ENCODE data around the gene ANO3. TPM values are rescaled to one million over a fixed set of nuclear protein-coding genes. Genes with fewer than 3 reads are reported as not detected.
A peak's percentile ranks its signal among the peaks of the same experiment; 100 is the strongest.

Gene ANO3
- total and polyA plus RNA-seq, 3 experiments from 2014 or later = not detected

DNA sequence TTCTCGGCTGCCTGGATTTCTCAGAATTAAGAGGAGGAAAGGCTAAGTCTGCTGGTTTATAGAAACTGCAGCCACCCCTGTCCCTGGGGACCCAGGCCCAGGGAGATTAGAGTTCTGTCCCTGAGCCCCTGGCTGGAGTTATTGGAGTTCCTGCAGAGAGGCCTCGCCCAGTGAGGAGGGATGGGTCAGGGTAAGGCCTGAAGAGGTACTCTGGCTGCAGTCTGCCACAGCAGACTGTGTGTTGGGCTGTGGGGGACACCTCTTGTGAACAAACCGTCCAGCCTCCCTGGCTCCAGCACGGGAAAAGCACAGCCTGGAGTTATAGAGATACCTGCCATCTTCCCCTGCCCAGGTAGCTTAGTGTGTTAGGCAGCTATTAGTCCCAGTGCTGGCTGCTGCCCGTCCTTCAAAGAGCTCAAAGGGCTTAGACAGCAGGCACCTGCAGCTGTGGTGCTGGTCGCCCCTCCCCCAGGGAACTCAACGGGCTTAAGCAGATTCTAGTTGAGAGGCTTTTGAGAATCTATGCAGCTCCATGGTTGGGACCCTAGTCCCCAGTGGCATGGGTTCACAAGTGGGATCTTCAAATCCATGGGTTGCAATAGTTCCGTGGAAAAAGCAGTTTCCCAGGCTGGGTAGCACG, 276.7 kb downstream of the ANO3 start:
- DNase-seq = no peak
- Histone ChIP-seq H3K27ac (ENCODE audit: low read depth, low read length) (no peak overlapping the region), H3K4me3 (ENCODE audit: low read length) (no peak overlapping the region), H3K36me3 (ENCODE audit: insufficient read depth, low read length) (no peaks in the 10 kb centered on the region), H3K27me3 (ENCODE audit: insufficient read depth, low read length, poor library complexity, severe bottlenecking) (no peaks in the 10 kb centered on the region), H3K4me1 (ENCODE audit: insufficient read depth, low read length) (no peaks in the 10 kb centered on the region), H3K9me3 (ENCODE audit: low read length) (no peaks in the 10 kb centered on the region)
- Mint-ChIP-seq H3K36me3 (no peaks in the 10 kb centered on the region), H3K4me3 (no peak overlapping the region), H3K4me1 (no peaks in the 10 kb centered on the region), H3K27ac (no peak overlapping the region), H3K27me3 (no peaks in the 10 kb centered on the region), H3K9me3 (peaks cover 6 to 44% (median 23%) of the 10 kb centered on the region in 5 donors)
- POLR2A ChIA-PET = no interaction called here
- CTCF ChIA-PET = no interaction called here

DNA sequence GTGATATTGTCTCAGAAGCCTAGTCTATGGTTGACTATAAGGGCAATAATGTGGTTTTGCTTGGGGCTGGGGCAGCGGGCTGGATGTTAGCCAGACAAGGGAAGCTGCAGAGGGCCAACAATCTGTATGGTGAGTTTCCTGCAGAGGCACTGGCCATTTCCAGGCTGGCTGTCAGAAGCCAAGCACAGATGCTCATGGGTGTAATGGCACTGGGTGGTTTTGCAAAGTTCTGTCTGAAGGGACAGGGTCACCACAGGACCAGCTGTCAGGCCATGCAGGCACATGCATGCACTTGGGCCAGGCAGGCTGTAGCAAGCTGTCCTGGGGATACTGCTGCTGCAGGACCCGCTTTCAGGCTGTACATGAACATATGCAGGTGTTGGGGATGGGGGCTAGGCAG, 281.8 kb downstream of the ANO3 start:
- no peaks in the 10 kb centered on the region for H3K36me3 Mint-ChIP-seq
- H3K27me3 Mint-ChIP-seq = no peaks in the 10 kb centered on the region
- peaks cover 5 to 37% (median 18%) of the 10 kb centered on the region in 5 donors for H3K9me3 Mint-ChIP-seq
- no peak overlapping the region for H3K27ac Mint-ChIP-seq
- no peaks in the 10 kb centered on the region for H3K4me1 Mint-ChIP-seq
- H3K27ac ChIP-seq (ENCODE audit: low read depth, low read length) = no peak overlapping the region
- H3K36me3 ChIP-seq (ENCODE audit: insufficient read depth, low read length) = no peaks in the 10 kb centered on the region
- ChIA-PET CTCF (no interaction called here), POLR2A (no interaction called here)
- H3K27me3 ChIP-seq (ENCODE audit: insufficient read depth, low read length, poor library complexity, severe bottlenecking) = no peaks in the 10 kb centered on the region
- no peak overlapping the region for H3K4me3 Mint-ChIP-seq
- H3K9me3 ChIP-seq (ENCODE audit: low read length) = no peaks in the 10 kb centered on the region
- DNase-seq = no peak
- no peak overlapping the region for H3K4me3 ChIP-seq (ENCODE audit: low read length)
- H3K4me1 ChIP-seq (ENCODE audit: insufficient read depth, low read length) = no peaks in the 10 kb centered on the region

DNA sequence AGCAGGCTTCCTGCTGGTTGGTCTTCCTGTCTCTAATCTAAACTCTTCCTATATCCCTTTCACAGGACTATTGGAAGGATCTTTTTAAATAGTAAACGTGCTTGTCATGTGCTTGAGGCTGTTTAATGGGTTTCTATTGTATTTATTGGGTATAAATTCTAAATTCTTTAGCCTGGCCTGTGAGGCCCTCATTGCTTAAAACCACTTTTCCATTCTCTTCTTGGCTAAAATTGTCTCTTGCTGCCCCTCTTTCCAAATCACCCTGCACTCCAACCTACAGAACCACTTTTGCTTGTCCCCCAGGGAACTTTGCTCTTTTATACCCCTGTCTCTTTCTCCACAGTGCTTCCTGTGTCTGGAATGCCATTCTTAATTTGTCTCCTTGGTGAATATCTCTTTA, 286.5 kb downstream of the ANO3 start:
- H3K4me3 Mint-ChIP-seq = no peak overlapping the region
- H3K27me3 Mint-ChIP-seq = no peaks in the 10 kb centered on the region
- Histone ChIP-seq H3K9me3 (ENCODE audit: low read length) (no peaks in the 10 kb centered on the region), H3K4me1 (ENCODE audit: insufficient read depth, low read length) (no peaks in the 10 kb centered on the region), H3K27ac (ENCODE audit: low read depth, low read length) (no peak overlapping the region), H3K27me3 (ENCODE audit: insufficient read depth, low read length, poor library complexity, severe bottlenecking) (no peaks in the 10 kb centered on the region), H3K4me3 (ENCODE audit: low read length) (no peak overlapping the region), H3K36me3 (ENCODE audit: insufficient read depth, low read length) (no peaks in the 10 kb centered on the region)
- no peaks in the 10 kb centered on the region for H3K4me1 Mint-ChIP-seq
- peaks cover 5 to 19% (median 12%) of the 10 kb centered on the region in 5 donors for H3K9me3 Mint-ChIP-seq
- ChIA-PET POLR2A (no interaction called here), CTCF (no interaction called here)
- no peak for DNase-seq
- no peaks in the 10 kb centered on the region for H3K36me3 Mint-ChIP-seq
- no peak overlapping the region for H3K27ac Mint-ChIP-seq

DNA sequence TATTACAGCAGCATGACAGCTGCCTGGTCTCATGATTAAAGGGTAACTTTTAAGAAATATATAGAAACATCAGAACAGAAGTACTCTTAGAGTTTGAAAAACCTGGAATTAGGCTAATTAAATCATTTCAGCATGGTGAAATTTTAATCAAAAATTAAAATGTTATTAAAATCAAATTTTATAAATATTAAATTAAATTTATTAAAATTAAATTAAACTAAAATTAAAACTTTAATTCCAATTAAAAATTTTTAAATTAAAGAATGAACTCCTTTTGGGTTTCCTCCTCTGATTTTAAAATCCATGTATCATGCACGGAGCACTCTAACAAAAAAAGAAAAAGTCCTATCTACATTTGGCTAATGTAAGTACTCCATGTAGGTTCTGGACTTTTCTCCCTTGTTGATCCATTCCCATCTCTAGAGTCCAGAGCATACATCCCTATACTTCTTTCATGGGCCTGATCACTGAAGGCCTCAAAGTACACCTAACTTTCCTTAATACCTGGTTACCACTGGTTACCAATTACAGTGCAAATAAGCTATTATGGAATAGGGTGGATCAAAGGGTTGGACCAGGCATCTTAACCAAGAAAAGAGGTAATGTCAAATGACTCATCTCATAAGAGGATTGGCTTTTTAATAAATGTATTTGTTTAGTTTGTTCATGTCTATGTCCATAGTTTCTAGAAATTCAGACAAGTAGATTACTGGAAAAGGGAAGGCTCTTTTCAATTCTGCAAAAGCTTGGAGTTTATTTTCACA, 288.5 kb downstream of the ANO3 start:
- CTCF ChIA-PET = no interaction called here
- Mint-ChIP-seq H3K27ac (no peak overlapping the region), H3K4me1 (no peaks in the 10 kb centered on the region), H3K9me3 (peaks cover 0 to 16% (median 13%) of the 10 kb centered on the region in 5 donors), H3K4me3 (no peak overlapping the region), H3K36me3 (no peaks in the 10 kb centered on the region), H3K27me3 (no peaks in the 10 kb centered on the region)
- DNase-seq = no peak
- POLR2A ChIA-PET = no interaction called here
- Histone ChIP-seq H3K27me3 (ENCODE audit: insufficient read depth, low read length, poor library complexity, severe bottlenecking) (no peaks in the 10 kb centered on the region), H3K4me3 (ENCODE audit: low read length) (no peak overlapping the region), H3K36me3 (ENCODE audit: insufficient read depth, low read length) (no peaks in the 10 kb centered on the region), H3K4me1 (ENCODE audit: insufficient read depth, low read length) (no peaks in the 10 kb centered on the region), H3K9me3 (ENCODE audit: low read length) (no peaks in the 10 kb centered on the region), H3K27ac (ENCODE audit: low read depth, low read length) (no peak overlapping the region)

DNA sequence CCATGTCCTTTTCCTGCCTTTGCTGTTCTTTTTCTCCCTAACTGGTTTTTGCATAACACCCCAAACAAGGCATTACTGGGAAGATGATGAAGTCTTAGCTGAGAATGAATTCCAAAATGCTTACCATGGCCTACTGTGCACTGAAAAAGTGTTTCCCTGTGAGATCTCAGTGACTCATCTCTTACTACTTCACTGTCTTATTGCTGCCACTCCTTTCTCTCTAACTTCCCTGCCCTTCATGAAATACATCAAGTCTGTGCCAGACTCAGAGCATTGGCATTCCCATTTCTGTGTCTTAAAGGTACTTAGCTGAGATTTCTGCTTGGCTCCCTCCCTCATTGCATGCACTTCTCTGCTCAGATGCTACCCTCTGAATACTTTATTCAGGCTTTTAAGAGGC, 289.2 kb downstream of the ANO3 start:
- DNase-seq = no peak
- no peaks in the 10 kb centered on the region for H3K36me3 Mint-ChIP-seq
- Histone ChIP-seq H3K36me3 (ENCODE audit: insufficient read depth, low read length) (no peaks in the 10 kb centered on the region), H3K4me3 (ENCODE audit: low read length) (no peak overlapping the region), H3K27me3 (ENCODE audit: insufficient read depth, low read length, poor library complexity, severe bottlenecking) (no peaks in the 10 kb centered on the region), H3K9me3 (ENCODE audit: low read length) (no peaks in the 10 kb centered on the region), H3K27ac (ENCODE audit: low read depth, low read length) (no peak overlapping the region), H3K4me1 (ENCODE audit: insufficient read depth, low read length) (no peaks in the 10 kb centered on the region)
- H3K9me3 Mint-ChIP-seq = peaks cover 0 to 20% (median 12%) of the 10 kb centered on the region in 5 donors
- H3K4me3 Mint-ChIP-seq = no peak overlapping the region
- no peaks in the 10 kb centered on the region for H3K27me3 Mint-ChIP-seq
- peak overlapping the region in 1 of 8 donors; percentile 1 for H3K27ac Mint-ChIP-seq
- no peaks in the 10 kb centered on the region for H3K4me1 Mint-ChIP-seq
- POLR2A ChIA-PET = no interaction called here
- CTCF ChIA-PET = no interaction called here

DNA sequence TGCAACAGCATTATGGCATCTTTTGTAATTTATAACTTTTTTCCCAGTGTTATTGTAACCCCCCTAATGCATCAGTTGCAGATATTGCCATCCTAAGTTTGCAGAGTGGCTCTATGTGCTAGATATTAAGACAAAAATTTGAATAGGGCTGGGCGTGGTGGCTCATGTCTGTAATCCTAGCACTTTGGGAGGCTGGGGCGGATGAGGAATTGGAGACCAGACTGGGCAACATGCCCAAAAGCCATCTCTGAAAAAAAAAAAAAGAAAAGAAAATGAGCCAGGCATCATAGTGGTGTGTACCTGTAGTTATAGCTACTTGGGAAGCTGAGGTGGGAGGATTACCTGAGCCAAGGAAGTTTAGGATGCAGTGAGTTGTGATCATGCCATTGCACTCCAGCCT, 290.3 kb downstream of the ANO3 start:
- POLR2A ChIA-PET = no interaction called here
- H3K4me3 Mint-ChIP-seq = no peak overlapping the region
- no peak overlapping the region for H3K27ac Mint-ChIP-seq
- Histone ChIP-seq H3K9me3 (ENCODE audit: low read length) (no peaks in the 10 kb centered on the region), H3K4me3 (ENCODE audit: low read length) (no peak overlapping the region), H3K27me3 (ENCODE audit: insufficient read depth, low read length, poor library complexity, severe bottlenecking) (no peaks in the 10 kb centered on the region), H3K27ac (ENCODE audit: low read depth, low read length) (no peak overlapping the region), H3K4me1 (ENCODE audit: insufficient read depth, low read length) (no peaks in the 10 kb centered on the region), H3K36me3 (ENCODE audit: insufficient read depth, low read length) (no peaks in the 10 kb centered on the region)
- no peaks in the 10 kb centered on the region for H3K4me1 Mint-ChIP-seq
- H3K9me3 Mint-ChIP-seq = peaks cover 0 to 17% (median 8%) of the 10 kb centered on the region in 5 donors
- CTCF ChIA-PET = no interaction called here
- H3K36me3 Mint-ChIP-seq = no peaks in the 10 kb centered on the region
- H3K27me3 Mint-ChIP-seq = no peaks in the 10 kb centered on the region
- no peak for DNase-seq

DNA sequence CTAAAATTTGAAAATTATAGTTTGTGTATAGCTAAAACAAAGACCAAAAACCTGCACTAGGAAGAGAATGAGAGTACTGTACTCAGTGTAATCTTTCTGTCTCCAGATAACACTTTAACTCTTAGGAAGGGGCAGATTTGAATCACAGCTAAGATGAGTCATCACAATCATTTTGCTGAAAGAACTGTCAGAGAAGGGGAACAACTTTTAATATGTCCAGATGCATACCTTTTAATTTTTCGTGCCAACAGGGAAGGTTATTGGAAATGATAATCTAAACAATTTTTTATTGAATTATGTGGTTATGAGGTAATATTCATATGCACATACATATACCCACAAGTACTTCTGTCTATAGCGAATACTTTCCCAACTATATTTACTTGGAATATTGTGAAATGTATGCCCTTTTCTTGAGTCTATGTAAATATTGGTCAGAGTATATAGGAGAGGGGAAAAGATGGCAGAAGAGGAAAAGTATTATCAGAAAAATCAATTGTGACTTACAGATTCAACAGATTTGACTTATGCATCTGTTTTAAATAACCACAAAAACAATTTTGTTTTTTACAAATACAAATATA, 291.2 kb downstream of the ANO3 start:
- no peak overlapping the region for H3K27ac Mint-ChIP-seq
- no peaks in the 10 kb centered on the region for H3K36me3 Mint-ChIP-seq
- Histone ChIP-seq H3K9me3 (ENCODE audit: low read length) (no peaks in the 10 kb centered on the region), H3K36me3 (ENCODE audit: insufficient read depth, low read length) (no peaks in the 10 kb centered on the region), H3K27me3 (ENCODE audit: insufficient read depth, low read length, poor library complexity, severe bottlenecking) (no peaks in the 10 kb centered on the region), H3K4me1 (ENCODE audit: insufficient read depth, low read length) (no peaks in the 10 kb centered on the region), H3K27ac (ENCODE audit: low read depth, low read length) (no peak overlapping the region), H3K4me3 (ENCODE audit: low read length) (no peak overlapping the region)
- H3K4me3 Mint-ChIP-seq = no peak overlapping the region
- no peaks in the 10 kb centered on the region for H3K4me1 Mint-ChIP-seq
- no peaks in the 10 kb centered on the region for H3K27me3 Mint-ChIP-seq
- no peak for DNase-seq
- CTCF ChIA-PET = no interaction called here
- POLR2A ChIA-PET = no interaction called here
- H3K9me3 Mint-ChIP-seq = peaks cover 0 to 17% (median 8%) of the 10 kb centered on the region in 5 donors

DNA sequence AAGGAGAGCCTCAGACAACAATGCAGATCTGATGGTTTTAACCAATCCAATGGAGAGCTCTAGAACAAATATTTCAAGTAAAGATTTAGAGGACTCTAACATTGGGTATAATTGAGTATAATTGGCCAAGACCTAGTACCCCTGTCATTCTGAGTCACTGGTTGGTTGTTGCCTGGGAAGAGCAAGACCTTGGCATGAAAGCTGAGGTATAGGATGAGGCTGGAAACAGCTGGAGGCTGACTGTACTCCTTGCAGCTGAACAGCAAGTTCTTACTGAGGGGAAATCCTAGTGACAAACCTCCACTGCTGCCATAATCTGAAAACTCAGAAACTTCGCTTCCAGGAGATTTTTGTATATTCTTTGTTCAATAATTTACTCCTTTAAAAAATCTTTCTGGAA, 294.4 kb downstream of the ANO3 start:
- H3K9me3 Mint-ChIP-seq = peaks cover 0 to 28% (median 9%) of the 10 kb centered on the region in 5 donors
- no peak overlapping the region for H3K27ac ChIP-seq (ENCODE audit: low read depth, low read length)
- H3K36me3 Mint-ChIP-seq = no peaks in the 10 kb centered on the region
- DNase-seq = no peak
- no peaks in the 10 kb centered on the region for H3K9me3 ChIP-seq (ENCODE audit: low read length)
- H3K4me3 ChIP-seq (ENCODE audit: low read length) = no peak overlapping the region
- H3K4me1 ChIP-seq (ENCODE audit: insufficient read depth, low read length) = no peaks in the 10 kb centered on the region
- H3K36me3 ChIP-seq (ENCODE audit: insufficient read depth, low read length) = no peaks in the 10 kb centered on the region
- H3K27ac Mint-ChIP-seq = no peak overlapping the region
- POLR2A ChIA-PET = no interaction called here
- H3K4me3 Mint-ChIP-seq = no peak overlapping the region
- no peaks in the 10 kb centered on the region for H3K4me1 Mint-ChIP-seq
- H3K27me3 Mint-ChIP-seq = no peaks in the 10 kb centered on the region
- CTCF ChIA-PET = no interaction called here
- H3K27me3 ChIP-seq (ENCODE audit: insufficient read depth, low read length, poor library complexity, severe bottlenecking) = no peaks in the 10 kb centered on the region
